Erythroblast (primary cell): ENCODE measurements around the gene CLASP1.

ENCODE experiments used
- GATA1 ChIP-seq: IDR thresholded peaks from 2 replicates; pipeline ENCODE4 v1.6.1; 2011; ENCODE audit warnings: low read depth, mild to moderate bottlenecking, control low read depth, low read length, moderate library complexity
- POLR2A ChIP-seq: IDR thresholded peaks from 2 replicates; pipeline ENCODE4 v1.6.1; 2011; ENCODE audit warnings: mild to moderate bottlenecking, low read length

DNA sequence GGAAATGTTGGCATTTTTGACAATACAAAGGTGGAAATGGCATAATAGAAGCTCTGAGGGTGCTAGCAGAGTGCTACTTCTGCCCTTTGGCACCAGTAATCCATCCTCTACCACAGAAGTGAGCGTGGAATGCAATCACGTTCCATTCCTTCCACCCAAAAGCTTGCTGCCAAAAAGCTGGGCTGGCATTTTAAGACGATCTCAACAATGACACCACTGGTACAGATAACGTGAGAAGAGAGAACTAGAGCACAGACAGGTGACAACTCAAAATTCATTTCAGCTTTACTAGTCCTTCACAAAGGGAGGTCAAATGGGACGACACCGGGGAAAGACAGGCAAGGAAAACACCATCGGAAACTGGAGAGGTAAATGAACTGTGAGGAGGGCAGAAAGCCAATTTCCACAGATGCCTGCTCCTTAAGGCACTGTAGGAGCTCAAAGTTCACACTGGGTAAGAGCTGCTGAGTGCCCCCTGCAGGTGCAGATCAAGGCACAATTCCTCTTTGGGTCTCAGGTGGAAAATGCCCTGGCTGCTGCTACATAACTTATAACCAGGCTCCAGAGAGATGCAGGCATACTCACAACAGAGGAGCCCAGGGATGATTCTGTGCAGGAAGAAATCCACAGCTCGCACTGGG is 169.3 kb downstream of the CLASP1 start:
- no peak for TF ChIP-seq POLR2A
- TF ChIP-seq GATA1: no peak
